ENCODE results near the gene SMIM10L2A.
"Not testable (repeated sequence)": the region's sequence is repeated elsewhere in the genome, so short reads cannot be mapped to it uniquely, and the experiment has no call there.

The SMIM10L2A gene

GRCh38 chrX:135397652-135398051 lies 24.1 kb upstream of the SMIM10L2A start:
- DNase-seq (ENCODE audit: low read depth) = no peak
- no peak for TF ChIP-seq CTCF (IDR thresholded peaks at IDR 0.05; ENCODE audit: low read depth, low read length, missing control alignments)
- H3K4me3 ChIP-seq (ENCODE audit: low read depth, low read length) = no peak overlapping the region

- no peak for DNase-seq (ENCODE audit: low read depth)
- TF ChIP-seq CTCF (IDR thresholded peaks at IDR 0.05; ENCODE audit: low read depth, low read length, missing control alignments) = no peak
- no peak overlapping the region for H3K4me3 ChIP-seq (ENCODE audit: low read depth, low read length)
These were observed 18.4 kb upstream of the SMIM10L2A start for GRCh38 chrX:135403374-135403773.

- not testable (repeated sequence) for H3K4me3 ChIP-seq (ENCODE audit: low read depth, low read length)
These were observed 15.3 kb upstream of the SMIM10L2A start for GRCh38 chrX:135406428-135406827.

GRCh38 chrX:135408794-135409193 lies 12.9 kb upstream of the SMIM10L2A start:
- no peak for DNase-seq (ENCODE audit: low read depth)
- H3K4me3 ChIP-seq (ENCODE audit: low read depth, low read length) = no peak overlapping the region
- TF ChIP-seq CTCF (IDR thresholded peaks at IDR 0.05; ENCODE audit: low read depth, low read length, missing control alignments) = no peak

More at GRCh38 chrX:135406428-135406827, 15.3 kb upstream of the SMIM10L2A start:
- DNase-seq (ENCODE audit: low read depth) = not testable (repeated sequence)

GRCh38 chrX:135410861-135411627 lies 10.7 kb upstream of the SMIM10L2A start:
- DNase-seq (ENCODE audit: low read depth) = no peak
- H3K4me3 ChIP-seq (ENCODE audit: low read depth, low read length) = no peak overlapping the region
- no peak for TF ChIP-seq CTCF (IDR thresholded peaks at IDR 0.05; ENCODE audit: low read depth, low read length, missing control alignments)

GRCh38 chrX:135411893-135412292 lies 9.9 kb upstream of the SMIM10L2A start:
- H3K4me3 ChIP-seq (ENCODE audit: low read depth, low read length) = no peak overlapping the region
- DNase-seq (ENCODE audit: low read depth) = no peak
- no peak for TF ChIP-seq CTCF (IDR thresholded peaks at IDR 0.05; ENCODE audit: low read depth, low read length, missing control alignments)

- no peak for DNase-seq (ENCODE audit: low read depth)
- TF ChIP-seq CTCF (IDR thresholded peaks at IDR 0.05; ENCODE audit: low read depth, low read length, missing control alignments) = no peak
- no peak overlapping the region for H3K4me3 ChIP-seq (ENCODE audit: low read depth, low read length)
These were observed 5.2 kb upstream of the SMIM10L2A start for GRCh38 chrX:135416546-135416945.
